IMR-90 (cell line): ENCODE measurements around the gene CMTR1. TPM values are rescaled to one million over a fixed set of nuclear protein-coding genes. Genes with fewer than 3 reads are reported as not detected.

Source experiments
- ATAC-seq: fragments of 200-7000 bp; cut with Tn5 transposase; 2 replicates; pipeline ENCODE4 v1.9.1; 2020; ENCODE audit warnings: low read depth, mild to moderate bottlenecking, moderate library complexity
- BruUV-seq: library from RNA; stranded (reverse); fragments of 400-500 nt; replicated peaks from 2 replicates; lab custom pipeline; 2021; lab: Mats Ljungman, UMichigan
- CTCF ChIA-PET: fragments of 300-600 bp; formaldehyde crosslinking; extraction: SDS; loops from one replicate; lab custom pipeline; 2021; ENCODE audit warnings: antibody characterized with exemption; lab: Yijun Ruan, JAX
- POLR2A ChIA-PET: fragments of 300-600 bp; sonication (Branson Sonifier 250); formaldehyde crosslinking; loops from one replicate; lab custom pipeline; 2022; ENCODE audit warnings: antibody characterized with exemption; ENCODE audit not compliant: unreplicated experiment; lab: Charles Lee
- DNase-seq: peaks from one replicate; pipeline ENCODE4 v3.0.0; 2013
- H2AFZ ChIP-seq: replicated peaks from 2 replicates; pipeline ENCODE3; 2013; ENCODE audit warnings: low read length, mild to moderate bottlenecking; ENCODE audit not compliant: poor library complexity
- H2AK5ac ChIP-seq: 2 replicates; pipeline ENCODE4 v1.6.1; 2013; ENCODE audit warnings: low read depth, low read length, inconsistent platforms
- H2AK9ac ChIP-seq: replicated peaks from 2 replicates; pipeline ENCODE3; 2013; ENCODE audit warnings: mild to moderate bottlenecking, low read depth, low read length, moderate library complexity; ENCODE audit not compliant: poor library complexity
- H2BK120ac ChIP-seq: 2 replicates; pipeline ENCODE4 v1.6.1; 2013; ENCODE audit warnings: low read depth, low read length, inconsistent platforms
- H2BK15ac ChIP-seq: 3 replicates; pipeline ENCODE4 v1.6.1; 2013; ENCODE audit warnings: low read depth, low read length, inconsistent platforms
- H2BK20ac ChIP-seq: 2 replicates; pipeline ENCODE4 v1.6.1; 2013; ENCODE audit warnings: low read depth, mild to moderate bottlenecking, inconsistent platforms, low read length, moderate library complexity
- H2BK5ac ChIP-seq: 2 replicates; pipeline ENCODE4 v1.6.1; 2013; ENCODE audit warnings: mild to moderate bottlenecking, low read depth, low read length, inconsistent platforms; ENCODE audit not compliant: poor library complexity, severe bottlenecking
- H3K14ac ChIP-seq: replicated peaks from 2 replicates; pipeline ENCODE4 v1.6.1; 2013; ENCODE audit warnings: low read depth, low read length, inconsistent platforms
- H3K18ac ChIP-seq: 2 replicates; pipeline ENCODE4 v1.6.1; 2013; ENCODE audit warnings: low read depth, low read length, control low read depth
- H3K23ac ChIP-seq: 2 replicates; pipeline ENCODE4 v1.6.1; 2013; ENCODE audit warnings: low read depth, low read length, inconsistent platforms
- H3K27ac ChIP-seq: 2 replicates; pipeline ENCODE4 v1.5.1; 2013; ENCODE audit warnings: mild to moderate bottlenecking, control low read depth, low read length; ENCODE audit not compliant: insufficient read depth
- H3K27me3 ChIP-seq: 2 replicates; pipeline ENCODE4 v1.6.1; 2013; ENCODE audit warnings: low read length; ENCODE audit not compliant: control insufficient read depth, insufficient read depth
- H3K36me3 ChIP-seq: 2 replicates; pipeline ENCODE4 v1.6.1; 2013; ENCODE audit warnings: low read length, mixed read lengths; ENCODE audit not compliant: control insufficient read depth, insufficient read depth
- H3K4ac ChIP-seq: 2 replicates; pipeline ENCODE4 v1.6.1; 2013; ENCODE audit warnings: low read depth, low read length, inconsistent platforms
- H3K4me1 ChIP-seq: 2 replicates; pipeline ENCODE4 v1.6.1; 2013; ENCODE audit warnings: low read length, mixed read lengths; ENCODE audit not compliant: control insufficient read depth, insufficient read depth
- H3K4me2 ChIP-seq: 2 replicates; pipeline ENCODE4 v1.6.1; 2013; ENCODE audit warnings: low read depth, mild to moderate bottlenecking, control low read depth, low read length, moderate library complexity
- H3K4me3 ChIP-seq: 2 replicates; pipeline ENCODE4 v1.5.1; 2013; ENCODE audit warnings: low read depth, mild to moderate bottlenecking, control low read depth, low read length, moderate library complexity; ENCODE audit not compliant: insufficient read depth
- H3K56ac ChIP-seq: 2 replicates; pipeline ENCODE4 v1.6.1; 2013; ENCODE audit warnings: low read length, inconsistent platforms; ENCODE audit not compliant: insufficient read depth; ENCODE audit errors: extremely low read depth
- H3K79me1 ChIP-seq, 2 experiments: 2 replicates each; pipeline ENCODE4 v1.6.1; 2013; ENCODE audit warnings: low read length in 2 of 2, inconsistent platforms in 1 of 2, low read depth in 1 of 2
- H3K9ac ChIP-seq: 2 replicates; pipeline ENCODE4 v1.6.1; 2013; ENCODE audit warnings: low read depth, low read length, control low read depth
- H3K9me1 ChIP-seq: 2 replicates; pipeline ENCODE4 v1.6.1; 2013; ENCODE audit warnings: low read length, inconsistent platforms; ENCODE audit not compliant: insufficient read depth
- H3K9me3 ChIP-seq: 2 replicates; pipeline ENCODE4 v1.6.1; 2013; ENCODE audit warnings: low read length; ENCODE audit not compliant: control insufficient read depth, insufficient read depth
- H4K20me1 ChIP-seq: 2 replicates; pipeline ENCODE4 v1.6.1; 2013; ENCODE audit warnings: low read length, inconsistent platforms; ENCODE audit not compliant: insufficient read depth
- H4K5ac ChIP-seq: 2 replicates; pipeline ENCODE4 v1.6.1; 2013; ENCODE audit warnings: mild to moderate bottlenecking, low read depth, low read length, control low read depth
- H4K8ac ChIP-seq, 2 experiments: 2 replicates each; pipeline ENCODE4 v1.6.1; 2013; ENCODE audit warnings: low read depth in 2 of 2, low read length in 2 of 2, control low read depth in 1 of 2, inconsistent platforms in 1 of 2
- H4K91ac ChIP-seq: 2 replicates; pipeline ENCODE4 v1.6.1; 2013; ENCODE audit warnings: low read depth, low read length, inconsistent platforms; ENCODE audit not compliant: insufficient read depth
- BHLHE40 ChIP-seq: fragments of 150-350 bp; IDR thresholded peaks from 2 replicates; pipeline ENCODE4 v1.6.1; 2016; ENCODE audit warnings: mild to moderate bottlenecking, low read depth, low read length
- CHD1 ChIP-seq: IDR thresholded peaks from 2 replicates; pipeline ENCODE4 v1.6.1; 2012; ENCODE audit warnings: low read depth, low read length, improper control_type of control experiment
- MAFK ChIP-seq: IDR thresholded peaks from 2 replicates; pipeline ENCODE4 v1.6.1; 2012; ENCODE audit warnings: low read depth, low read length, improper control_type of control experiment
- MXI1 ChIP-seq: IDR thresholded peaks from 2 replicates; pipeline ENCODE4 v1.6.1; 2012; ENCODE audit warnings: low read depth, mild to moderate bottlenecking, low read length, moderate library complexity, borderline replicate concordance
- POLR2A ChIP-seq: IDR thresholded peaks from 2 replicates; pipeline ENCODE4 v1.6.1; 2012; ENCODE audit warnings: mild to moderate bottlenecking, low read depth, low read length
- RAD21 ChIP-seq: IDR thresholded peaks from 2 replicates; pipeline ENCODE4 v1.6.1; 2012; ENCODE audit warnings: low read length, improper control_type of control experiment
- SMC3 ChIP-seq: fragments of 150-350 bp; IDR thresholded peaks from 2 replicates; pipeline ENCODE4 v1.6.1; 2016; ENCODE audit warnings: low read depth, mild to moderate bottlenecking, antibody characterized with exemption, low read length, moderate library complexity
- WGBS, 2 experiments: methylation state at CpG; one replicate each; pipeline versions ENCODE4 v1.1.5 to v1.1.7; 2013; ENCODE audit warnings: missing lambda C conversion rate in 2 of 2; ENCODE audit not compliant: insufficient read length in 1 of 2; ENCODE audit errors: extremely low coverage in 2 of 2; 5-methylcytosine and 5-hydroxymethylcytosine counted together
- dilution Hi-C: fragments of 300-500 bp; cut with HindIII; formaldehyde crosslinking; loops from one replicate; pipeline ENCODE4 v1.14.3; 2018; ENCODE audit warnings: low sequenced_read_pairs; ENCODE audit not compliant: unreplicated experiment
- in situ Hi-C: fragments of 300-500 bp; cut with MboI; formaldehyde crosslinking; loops from 3 replicates; pipeline ENCODE4 v1.14.3; 2019; ENCODE audit warnings: low sequenced_read_pairs, inconsistent platforms, mixed read lengths
- intact Hi-C: fragments of 100-400 bp; cut with micrococcal nuclease; formaldehyde crosslinking; loops from 2 replicates; pipeline ENCODE4 v1.10.0; 2022
- polyA plus RNA-seq, 3 experiments: library from polyadenylated mRNA; depleted of rRNA; stranded (reverse); fragments of >200 nt; gene quantifications; 2 replicates each; pipeline ENCODE4 v1.2.3, GENCODE V29; 2012; ENCODE audit warnings: low replicate concordance in 1 of 3
- total RNA-seq: library from RNA; depleted of rRNA; stranded (reverse); fragments of >200 nt; gene quantifications from 2 replicates; pipeline ENCODE4 v1.2.3, GENCODE V29; 2012

The CMTR1 gene
- total and polyA plus RNA-seq, 2 of the 4 experiments (the other 2 are of a cell fraction) = 22.6 to 30.1 TPM

- peaks cover 8% of the 10 kb centered on the region for H3K4me1 ChIP-seq
- no peaks in the 10 kb centered on the region for H3K36me3 ChIP-seq
- WGBS, 2 experiments = no CpG with 5 or more reads among the region's 5 CpGs
- no peak overlapping the region for H3K14ac ChIP-seq
- H2AFZ ChIP-seq = no peak overlapping the region
- no peak overlapping the region for H3K4me2 ChIP-seq
- in situ Hi-C loops = no loop called here
- H2BK15ac ChIP-seq = no peak overlapping the region
- H3K18ac ChIP-seq = no peak overlapping the region
- H4K91ac ChIP-seq = no peak overlapping the region
- no peak overlapping the region for H4K8ac ChIP-seq
- no peak overlapping the region for H4K5ac ChIP-seq
- H2BK20ac ChIP-seq = no peak overlapping the region
- TF ChIP-seq SMC3 (no peak), CHD1 (no peak), RAD21 (no peak), BHLHE40 (no peak), MAFK (no peak), POLR2A (no peak), MXI1 (no peak)
- H2AK9ac ChIP-seq = no peak overlapping the region
- no peak overlapping the region for H3K23ac ChIP-seq
- H3K27ac ChIP-seq = no peak overlapping the region
- peaks cover 10% of the 10 kb centered on the region for H4K20me1 ChIP-seq
- no TSS peak for BruUV-seq
- H3K9me1 ChIP-seq = peaks cover 4% of the 10 kb centered on the region
- H3K56ac ChIP-seq = no peak overlapping the region
- dilution Hi-C loops = no loop called here
- H3K9me3 ChIP-seq = peaks cover 2% of the 10 kb centered on the region; the same call in 1 of the 2 replicates
- H3K4me3 ChIP-seq = no peak overlapping the region
- ChIA-PET POLR2A (no interaction called here), CTCF (no interaction called here)
- H3K9ac ChIP-seq = no peak overlapping the region
- intact Hi-C loops = no loop called here
- DNase-seq (no peak), ATAC-seq (no peak)
- no peak overlapping the region for H2AK5ac ChIP-seq
- no peak overlapping the region for H3K4ac ChIP-seq
- H3K27me3 ChIP-seq = peaks cover 41% of the 10 kb centered on the region
- no peak overlapping the region for H2BK5ac ChIP-seq
- H3K79me1 ChIP-seq = no peaks in the 10 kb centered on the region
- H2BK120ac ChIP-seq = no peak overlapping the region
Observed at GRCh38 chr6:37519461-37519860, 86.4 kb downstream of the CMTR1 start.
